ENCODE measurements around the gene PTPRN2.
"Not testable (repeated sequence)": the region's sequence is repeated elsewhere in the genome, so short reads cannot be mapped to it uniquely, and the experiment has no call there.

PTPRN2 gene

GRCh38 chr7:158188676-158189075 is 398.9 kb downstream of the PTPRN2 start:
- no peak for DNase-seq

DNA sequence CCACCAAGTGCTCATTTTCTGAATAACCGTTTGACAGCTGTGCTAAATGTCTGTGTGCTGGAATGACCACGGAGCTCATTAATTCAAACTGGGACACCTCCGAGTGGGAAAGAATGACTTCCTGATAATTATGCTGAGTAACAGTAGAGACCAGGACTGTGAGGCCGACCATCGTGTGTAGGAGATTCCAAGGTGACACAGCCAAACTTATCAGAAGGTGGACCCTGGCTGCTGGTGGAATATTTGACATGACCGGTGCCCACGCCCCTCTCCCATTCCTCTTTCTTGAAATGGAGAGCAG is 400.0 kb downstream of the PTPRN2 start:
- no peak for DNase-seq

GRCh38 chr7:158186864-158187693 is 400.5 kb downstream of the PTPRN2 start:
- no peak for DNase-seq

DNA sequence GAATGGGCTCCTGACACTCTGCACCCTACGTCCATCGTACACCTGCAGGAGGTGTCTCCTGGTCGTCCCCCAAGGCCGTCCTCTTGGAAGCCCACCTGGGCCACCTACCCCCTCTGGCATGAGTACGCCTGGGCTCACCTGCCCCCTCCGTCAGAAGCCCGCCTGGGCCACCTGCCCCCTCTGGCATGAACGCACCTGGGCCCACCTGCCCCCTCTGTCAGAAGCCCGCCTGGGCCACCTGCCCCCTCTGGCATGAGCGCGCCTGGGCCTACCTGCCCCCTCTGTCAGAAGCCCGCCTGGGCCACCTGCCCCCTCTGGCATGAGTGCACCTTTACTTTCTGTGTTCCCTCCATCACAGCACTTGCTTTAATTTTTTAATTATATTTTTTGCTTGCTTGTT is 401.2 kb downstream of the PTPRN2 start:
- no peak for DNase-seq

GRCh38 chr7:158185653-158186052 is 402.0 kb downstream of the PTPRN2 start:
- no peak for DNase-seq

GRCh38 chr7:158183431-158183830 is 404.2 kb downstream of the PTPRN2 start:
- DNase-seq: no peak

GRCh38 chr7:158176561-158177173 is 411.0 kb downstream of the PTPRN2 start:
- no peak for DNase-seq

DNA sequence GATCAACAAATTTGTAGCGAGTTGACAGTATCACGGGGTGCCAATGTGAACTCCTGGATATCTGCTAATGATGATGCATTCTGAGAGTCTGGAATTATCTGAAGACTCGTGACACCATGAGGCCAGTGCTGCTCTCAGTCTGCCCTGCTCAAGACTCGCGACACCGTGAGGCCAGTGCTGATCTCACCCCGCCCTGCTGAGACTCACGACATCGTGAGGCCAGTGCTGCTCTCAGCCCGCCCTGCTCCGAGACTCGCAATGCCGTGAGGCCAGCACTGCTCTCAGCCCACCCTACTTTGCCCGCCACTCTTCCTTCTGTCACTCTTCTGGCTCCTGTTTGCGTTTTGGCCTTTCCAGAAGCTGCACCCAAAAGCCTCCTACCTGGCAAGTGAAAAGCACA is 411.8 kb downstream of the PTPRN2 start:
- no peak for DNase-seq

GRCh38 chr7:158174947-158175346 is 412.7 kb downstream of the PTPRN2 start:
- DNase-seq: no peak

GRCh38 chr7:158167373-158167772 is 420.2 kb downstream of the PTPRN2 start:
- DNase-seq: no peak

DNA sequence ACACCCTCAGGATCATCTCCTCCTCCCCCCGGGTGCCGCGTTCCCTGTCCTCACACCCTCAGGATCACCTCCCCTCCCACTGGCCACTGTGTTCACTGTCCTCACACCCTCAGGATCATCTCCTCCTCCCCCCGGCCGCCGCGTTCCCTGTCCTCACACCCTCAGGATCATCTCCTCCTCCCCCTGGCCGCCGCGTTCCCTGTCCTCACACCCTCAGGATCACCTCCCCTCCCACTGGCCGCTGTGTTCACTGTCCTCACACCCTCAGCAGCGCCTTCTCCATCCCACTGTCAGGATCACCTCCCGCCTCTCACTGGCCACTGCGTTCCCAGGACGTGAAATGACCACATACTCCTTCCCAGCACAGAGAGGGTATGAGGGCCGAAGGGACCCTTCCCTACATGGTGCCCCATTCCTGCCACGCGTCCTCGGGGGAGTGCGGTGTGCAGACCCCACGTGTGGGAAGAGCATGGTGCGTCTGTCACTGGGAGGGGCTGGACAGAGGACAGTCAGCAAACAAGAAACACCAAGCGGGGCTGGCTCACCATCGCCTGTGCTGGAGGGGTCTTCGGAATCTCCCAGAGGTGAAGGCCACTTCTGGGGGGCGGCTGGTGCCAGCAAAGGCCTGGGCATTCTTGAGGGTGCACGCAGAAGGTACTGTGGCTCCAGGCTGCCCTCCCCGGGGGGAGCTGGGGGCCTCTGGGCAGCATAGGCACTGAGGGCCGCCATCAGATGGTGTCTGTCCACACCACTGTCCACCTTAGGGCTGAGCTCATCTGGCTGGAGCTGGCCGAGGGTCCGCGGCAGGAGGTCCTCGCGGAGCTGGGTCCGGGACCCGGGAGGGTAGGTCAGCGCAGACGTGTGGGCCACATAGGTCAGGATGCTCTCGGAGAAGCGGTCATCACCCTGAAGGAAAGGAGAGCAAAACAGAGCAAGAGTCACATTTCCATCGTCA is 421.0 kb downstream of the PTPRN2 start:
- DNase-seq: no peak

DNA sequence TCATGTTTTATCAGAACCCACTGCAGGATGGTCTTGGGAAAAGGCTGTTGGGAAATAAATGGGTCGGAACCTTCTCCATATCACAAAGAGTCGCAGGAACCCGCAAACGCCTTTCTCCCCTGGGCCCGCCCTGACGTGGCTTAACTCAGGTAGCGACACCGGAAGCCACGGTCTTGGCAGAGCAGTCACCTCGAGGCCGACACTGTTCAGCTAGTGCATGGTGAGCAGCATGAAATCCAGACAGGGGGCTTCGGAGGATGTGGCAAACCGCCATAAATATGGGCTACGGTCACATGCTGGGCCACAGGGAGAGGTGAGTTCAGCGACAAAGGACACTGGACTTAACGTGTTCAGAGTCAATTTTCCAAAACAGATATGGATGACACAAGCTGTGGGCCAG is 421.9 kb downstream of the PTPRN2 start:
- DNase-seq: no peak

GRCh38 chr7:158164101-158165095 is 423.2 kb downstream of the PTPRN2 start:
- no peak for DNase-seq

DNA sequence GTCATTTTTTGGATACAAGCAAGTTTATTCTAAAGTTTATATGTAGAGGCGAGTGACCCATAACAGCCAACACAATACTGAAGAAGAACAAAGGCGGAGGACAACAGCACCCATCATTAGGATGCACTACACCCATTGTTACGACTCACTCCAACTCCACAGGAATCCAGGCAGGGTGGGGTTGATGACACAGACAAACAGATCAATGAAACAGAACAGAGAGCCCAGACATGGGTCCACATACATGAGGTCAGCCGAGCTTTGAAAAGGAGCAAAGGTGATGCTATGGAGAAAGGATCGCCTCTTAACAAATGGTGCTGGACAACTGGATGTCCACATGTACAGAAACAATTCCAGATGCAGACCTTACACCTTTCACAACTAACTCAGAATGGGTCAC is 426.4 kb downstream of the PTPRN2 start:
- DNase-seq: no peak

- no peak for DNase-seq
Observed at GRCh38 chr7:158160199-158160598, 427.4 kb downstream of the PTPRN2 start.

GRCh38 chr7:158157460-158157859 is 430.2 kb downstream of the PTPRN2 start:
- DNase-seq: no peak

GRCh38 chr7:158151273-158151672 is 436.4 kb downstream of the PTPRN2 start:
- not testable (repeated sequence) for DNase-seq

GRCh38 chr7:158150234-158150633 is 437.4 kb downstream of the PTPRN2 start:
- DNase-seq: no peak

DNA sequence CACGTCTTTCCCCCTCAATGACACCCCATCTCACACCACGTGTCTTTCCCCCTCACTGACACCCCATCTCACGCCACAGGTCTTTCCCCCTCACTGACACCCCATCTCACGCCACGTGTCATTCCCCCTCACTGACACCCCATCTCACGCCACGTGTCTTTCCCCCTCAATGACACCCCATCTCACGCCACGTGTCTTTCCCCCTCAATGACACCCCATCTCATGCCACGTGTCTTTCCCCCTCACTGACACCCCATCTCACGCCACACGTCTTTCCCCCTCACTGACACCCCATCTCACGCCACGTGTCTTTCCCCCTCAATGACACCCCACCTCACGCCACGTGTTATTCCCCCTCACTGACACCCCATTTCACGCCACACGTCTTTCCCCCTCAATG is 440.2 kb downstream of the PTPRN2 start:
- not testable (repeated sequence) for DNase-seq

- no peak for DNase-seq
Observed at GRCh38 chr7:158145370-158145769, 442.3 kb downstream of the PTPRN2 start.

DNA sequence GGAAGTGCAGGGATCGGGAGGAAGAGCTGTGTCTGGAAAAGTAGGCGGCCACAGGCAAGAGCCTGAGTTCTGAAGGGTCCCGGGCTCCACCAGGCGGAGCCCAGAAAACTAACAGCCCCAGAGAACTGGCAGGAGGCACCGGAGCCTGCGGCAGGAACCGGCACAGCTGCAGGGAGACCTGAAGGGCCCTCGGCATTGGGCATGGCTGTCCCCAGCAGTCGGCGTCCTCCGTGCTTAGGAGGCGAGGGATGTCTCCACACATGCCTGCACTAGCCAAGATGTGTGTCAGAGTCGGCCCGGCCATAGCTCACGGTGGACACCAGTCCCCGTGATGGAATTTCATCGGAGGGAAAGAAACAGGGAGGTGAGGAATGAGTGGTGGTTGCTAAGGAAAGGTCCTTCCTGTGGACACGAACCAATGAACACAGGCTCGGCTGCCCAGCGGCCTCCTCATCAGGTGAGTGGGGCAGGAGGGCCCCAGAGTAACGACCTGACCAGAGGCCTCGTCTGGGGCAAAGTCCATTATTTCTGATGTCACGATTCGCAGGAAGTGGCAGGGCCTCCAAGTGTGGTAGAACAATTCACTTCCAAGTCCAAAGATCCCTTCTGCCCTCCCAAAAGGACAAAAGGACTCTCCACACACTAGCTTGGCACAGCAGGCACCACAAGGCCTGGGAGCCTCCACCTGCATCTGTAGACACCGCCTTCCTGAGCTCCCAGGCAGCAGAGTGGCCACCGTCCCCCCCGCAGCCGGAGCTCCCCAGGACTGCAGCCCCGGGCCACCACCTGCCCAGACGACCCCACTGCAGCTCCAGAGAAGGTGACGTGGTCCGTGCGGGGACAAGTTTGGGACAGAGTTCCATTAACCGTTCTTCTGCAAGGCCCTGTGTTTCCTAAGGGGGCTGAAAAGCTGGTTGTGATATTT is 444.2 kb downstream of the PTPRN2 start:
- DNase-seq: no peak

Measured in SIG-M5 (cell line).